Mesendoderm (in vitro differentiated cells): ENCODE data around the gene FNIP1.
"Not testable (repeated sequence)": the region's sequence is repeated elsewhere in the genome, so short reads cannot be mapped to it uniquely, and the experiment has no call there.

ENCODE experiments used
- DNase-seq: peaks from one replicate; pipeline ENCODE4 v3.0.0; 2013
- H2AK5ac ChIP-seq: 2 replicates; pipeline ENCODE4 v1.6.1; 2013; ENCODE audit warnings: low read length, inconsistent platforms
- H2BK120ac ChIP-seq: 2 replicates; pipeline ENCODE4 v1.6.1; 2013; ENCODE audit warnings: low read depth, mild to moderate bottlenecking, low read length, moderate library complexity, mixed read lengths
- H2BK15ac ChIP-seq: replicated peaks from 2 replicates; pipeline ENCODE4 v1.6.1; 2013; ENCODE audit warnings: low read depth, mild to moderate bottlenecking, moderate library complexity
- H2BK5ac ChIP-seq: 2 replicates; pipeline ENCODE4 v1.6.1; 2013; ENCODE audit warnings: low read length, inconsistent platforms
- H3K18ac ChIP-seq: 2 replicates; pipeline ENCODE4 v1.6.1; 2013; ENCODE audit warnings: mild to moderate bottlenecking, low read length, mixed read lengths
- H3K23ac ChIP-seq: one replicate; pipeline ENCODE4 v1.6.1; 2013; ENCODE audit warnings: low read length
- H3K27ac ChIP-seq: 2 replicates; pipeline ENCODE4 v1.5.1; 2013; ENCODE audit warnings: low read depth, mild to moderate bottlenecking, inconsistent platforms, low read length, moderate library complexity
- H3K27me3 ChIP-seq: 2 replicates; pipeline ENCODE4 v1.6.1; 2013; ENCODE audit warnings: low read length, control low read depth, mild to moderate bottlenecking, inconsistent platforms; ENCODE audit not compliant: insufficient read depth, poor library complexity
- H3K36me3 ChIP-seq: 2 replicates; pipeline ENCODE4 v1.6.1; 2013; ENCODE audit warnings: low read length, inconsistent platforms; ENCODE audit not compliant: control insufficient read depth, insufficient read depth
- H3K4ac ChIP-seq: one replicate; pipeline ENCODE4 v1.6.1; 2013; ENCODE audit warnings: low read depth, mild to moderate bottlenecking, low read length, moderate library complexity
- H3K4me1 ChIP-seq: 2 replicates; pipeline ENCODE4 v1.6.1; 2013; ENCODE audit warnings: low read depth, low read length, inconsistent platforms; ENCODE audit not compliant: control insufficient read depth
- H3K4me2 ChIP-seq: 2 replicates; pipeline ENCODE4 v1.6.1; 2013; ENCODE audit warnings: low read length
- H3K4me3 ChIP-seq: 2 replicates; pipeline ENCODE4 v1.5.1; 2013; ENCODE audit warnings: mild to moderate bottlenecking, low read length
- H3K56ac ChIP-seq: one replicate; pipeline ENCODE4 v1.6.1; 2013; ENCODE audit warnings: low read length
- H3K79me1 ChIP-seq: 2 replicates; pipeline ENCODE4 v1.6.1; 2013; ENCODE audit warnings: low read length, inconsistent platforms
- H3K79me2 ChIP-seq: 2 replicates; pipeline ENCODE4 v1.6.1; 2013; ENCODE audit warnings: mild to moderate bottlenecking, low read length; ENCODE audit not compliant: control insufficient read depth, insufficient read depth
- H3K9ac ChIP-seq: 2 replicates; pipeline ENCODE4 v1.6.1; 2013; ENCODE audit warnings: low read length, inconsistent platforms
- H4K5ac ChIP-seq: one replicate; pipeline ENCODE4 v1.6.1; 2013; ENCODE audit warnings: low read length
- H4K8ac ChIP-seq: one replicate; pipeline ENCODE4 v1.6.1; 2013; ENCODE audit warnings: low read depth, mild to moderate bottlenecking, control low read depth, low read length, moderate library complexity
- WGBS: extraction: QIAGEN DNeasy Blood & Tissue Kit; methylation state at CpG from one replicate; pipeline ENCODE4 v1.1.7; 2013; ENCODE audit warnings: low lambda C conversion rate, missing lambda C conversion rate; ENCODE audit not compliant: insufficient coverage; ENCODE audit errors: extremely low coverage; 5-methylcytosine and 5-hydroxymethylcytosine counted together

The FNIP1 gene

DNA sequence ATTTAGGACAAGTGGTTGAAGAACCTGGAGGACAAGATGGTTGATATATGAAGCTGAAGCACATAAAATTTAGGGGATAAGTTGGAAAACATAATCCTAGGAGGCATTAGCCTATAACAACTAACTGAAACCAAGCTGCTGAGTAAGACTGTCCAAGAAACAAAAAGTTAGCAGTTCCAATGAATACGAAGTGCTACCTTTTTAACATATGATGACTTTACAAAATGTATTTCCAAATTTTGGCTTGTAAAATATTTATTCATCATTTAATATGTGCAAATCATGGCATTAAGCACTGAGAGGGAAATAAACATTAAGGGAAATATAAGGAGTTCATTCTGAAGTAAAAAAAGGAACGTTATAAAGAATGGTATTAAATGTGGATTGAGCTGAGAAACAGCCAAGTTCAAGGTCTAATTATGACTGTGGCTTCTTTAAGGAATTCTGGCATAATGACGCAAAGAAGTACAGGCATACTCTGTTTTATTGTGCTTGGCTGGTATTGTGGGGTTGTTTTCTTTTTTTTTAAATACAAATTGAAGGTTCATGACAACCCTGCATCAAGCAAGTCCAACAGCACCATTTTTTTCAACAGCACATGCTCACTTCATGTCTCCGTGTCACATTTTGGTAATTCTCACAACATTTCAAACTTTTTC is 169.5 kb downstream of the FNIP1 start:
- Histone ChIP-seq H3K18ac (no peak overlapping the region), H3K36me3 (no peaks in the 10 kb centered on the region), H2AK5ac (no peak overlapping the region), H2BK15ac (no peak overlapping the region), H3K79me2 (peaks cover 70% of the 10 kb centered on the region), H3K4ac (no peak overlapping the region), H3K27me3 (no peaks in the 10 kb centered on the region), H3K27ac (no peak overlapping the region), H2BK120ac (no peak overlapping the region), H2BK5ac (no peak overlapping the region), H3K56ac (no peak overlapping the region), H4K5ac (no peak overlapping the region), H3K9ac (no peak overlapping the region), H3K4me1 (no peaks in the 10 kb centered on the region), H3K4me3 (no peak overlapping the region), H3K79me1 (peaks cover 11% of the 10 kb centered on the region), H4K8ac (no peak overlapping the region), H3K23ac (no peak overlapping the region), H3K4me2 (no peak overlapping the region)
- WGBS, result 100% methylated on average over 1 of the region's 4 CpGs
- DNase-seq, result no peak

GRCh38 chr5:131622633-131623032 is 174.2 kb downstream of the FNIP1 start:
- H3K79me2 ChIP-seq, result peaks cover 54% of the 10 kb centered on the region
- H3K4me2 ChIP-seq, result no peak overlapping the region
- H3K4me3 ChIP-seq, result no peak overlapping the region
- peaks cover 11% of the 10 kb centered on the region for H3K79me1 ChIP-seq
- H3K9ac ChIP-seq, result no peak overlapping the region
- H2BK15ac ChIP-seq, result no peak overlapping the region
- DNase-seq, result no peak
- no peak overlapping the region for H4K8ac ChIP-seq
- no CpG with 5 or more reads among the region's 2 CpGs for WGBS
- no peaks in the 10 kb centered on the region for H3K36me3 ChIP-seq
- H2BK5ac ChIP-seq, result no peak overlapping the region
- H3K18ac ChIP-seq, result no peak overlapping the region
- H3K27me3 ChIP-seq, result no peaks in the 10 kb centered on the region
- H2BK120ac ChIP-seq, result no peak overlapping the region
- H3K27ac ChIP-seq, result no peak overlapping the region
- H4K5ac ChIP-seq, result no peak overlapping the region
- H3K4ac ChIP-seq, result no peak overlapping the region
- H3K56ac ChIP-seq, result no peak overlapping the region
- no peak overlapping the region for H2AK5ac ChIP-seq
- no peaks in the 10 kb centered on the region for H3K4me1 ChIP-seq
- H3K23ac ChIP-seq, result no peak overlapping the region

- not testable (repeated sequence) for H3K4ac ChIP-seq
These were observed 175.7 kb downstream of the FNIP1 start for GRCh38 chr5:131621164-131621563.

DNA sequence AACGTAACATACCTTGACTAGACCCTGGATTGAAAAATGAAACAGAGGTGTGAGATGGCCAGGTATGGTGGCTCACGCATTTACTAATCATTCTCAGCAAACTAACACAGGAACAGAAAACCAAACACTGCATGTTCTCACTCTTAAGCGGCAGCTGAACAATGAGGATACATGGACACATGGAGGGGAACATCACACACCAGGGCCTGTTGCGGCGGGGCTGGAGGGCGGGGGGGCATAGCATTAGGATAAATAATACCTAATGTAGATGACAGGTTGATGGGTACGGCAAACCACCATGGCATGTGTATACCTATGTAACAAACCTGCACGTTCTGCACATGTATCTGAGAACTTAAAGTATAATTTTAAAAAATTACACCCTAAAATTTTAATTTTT is 177.7 kb downstream of the FNIP1 start:
- no peak overlapping the region for H3K9ac ChIP-seq
- H3K27me3 ChIP-seq, result no peaks in the 10 kb centered on the region
- no peaks in the 10 kb centered on the region for H3K36me3 ChIP-seq
- H4K8ac ChIP-seq, result no peak overlapping the region
- H3K79me1 ChIP-seq, result peaks cover 8% of the 10 kb centered on the region
- no peak overlapping the region for H2BK120ac ChIP-seq
- no peak overlapping the region for H3K56ac ChIP-seq
- H3K23ac ChIP-seq, result no peak overlapping the region
- DNase-seq, result no peak
- H4K5ac ChIP-seq, result no peak overlapping the region
- no peak overlapping the region for H3K4me3 ChIP-seq
- no peak overlapping the region for H3K18ac ChIP-seq
- H2BK15ac ChIP-seq, result no peak overlapping the region
- H3K27ac ChIP-seq, result no peak overlapping the region
- no peak overlapping the region for H2BK5ac ChIP-seq
- H3K4me1 ChIP-seq, result no peaks in the 10 kb centered on the region
- no CpG with 5 or more reads among the region's 8 CpGs for WGBS
- no peak overlapping the region for H2AK5ac ChIP-seq
- peaks cover 50% of the 10 kb centered on the region for H3K79me2 ChIP-seq
- no peak overlapping the region for H3K4me2 ChIP-seq
- no peak overlapping the region for H3K4ac ChIP-seq

More at GRCh38 chr5:131621164-131621563, 175.7 kb downstream of the FNIP1 start:
- not testable (repeated sequence) for H3K18ac ChIP-seq, H2BK120ac ChIP-seq, H4K5ac ChIP-seq, H3K79me1 ChIP-seq, H3K36me3 ChIP-seq, H3K27ac ChIP-seq, H3K27me3 ChIP-seq, H2BK15ac ChIP-seq, H2AK5ac ChIP-seq, H3K56ac ChIP-seq, H3K4me1 ChIP-seq, H3K9ac ChIP-seq, H4K8ac ChIP-seq, H2BK5ac ChIP-seq, H3K4me3 ChIP-seq, DNase-seq, H3K23ac ChIP-seq, H3K4me2 ChIP-seq
- peaks cover 55% of the 10 kb centered on the region for H3K79me2 ChIP-seq
- WGBS, result no CpG with 5 or more reads among the region's 2 CpGs

GRCh38 chr5:131617140-131617822 is 179.5 kb downstream of the FNIP1 start:
- H3K23ac ChIP-seq, result no peak overlapping the region
- no peak overlapping the region for H3K4me2 ChIP-seq
- no peak overlapping the region for H2AK5ac ChIP-seq
- H3K36me3 ChIP-seq, result no peaks in the 10 kb centered on the region
- no peak overlapping the region for H2BK120ac ChIP-seq
- no peak overlapping the region for H2BK5ac ChIP-seq
- no peak overlapping the region for H3K4me3 ChIP-seq
- H3K27me3 ChIP-seq, result no peaks in the 10 kb centered on the region
- H3K4ac ChIP-seq, result no peak overlapping the region
- H3K9ac ChIP-seq, result no peak overlapping the region
- no CpG with 5 or more reads among the region's 11 CpGs for WGBS
- no peak overlapping the region for H2BK15ac ChIP-seq
- peaks cover 5% of the 10 kb centered on the region for H3K79me1 ChIP-seq
- peaks cover 47% of the 10 kb centered on the region for H3K79me2 ChIP-seq
- no peak overlapping the region for H4K8ac ChIP-seq
- no peak overlapping the region for H4K5ac ChIP-seq
- no peak for DNase-seq
- no peak overlapping the region for H3K27ac ChIP-seq
- H3K18ac ChIP-seq, result no peak overlapping the region
- no peak overlapping the region for H3K56ac ChIP-seq
- H3K4me1 ChIP-seq, result no peaks in the 10 kb centered on the region
